Loucy (cell line): ENCODE data around the gene AACS.
"Not testable (repeated sequence)": the region's sequence is repeated elsewhere in the genome, so short reads cannot be mapped to it uniquely, and the experiment has no call there.

Experiments used
- H2AFZ ChIP-seq: fragments of 200-600 bp; sonication (generic); 2 replicates; pipeline ENCODE4 v1.6.0; 2016; ENCODE audit warnings: antibody characterized with exemption, mild to moderate bottlenecking, low read length, moderate library complexity
- H3F3A ChIP-seq: fragments of 200-600 bp; 2 replicates; pipeline ENCODE4 v1.6.0; 2016; ENCODE audit warnings: antibody characterized with exemption, low read depth, mild to moderate bottlenecking
- H3K27me3 ChIP-seq: fragments of 200-600 bp; sonication (generic); 2 replicates; pipeline ENCODE4 v1.6.1; 2014; ENCODE audit warnings: low read length, mild to moderate bottlenecking; ENCODE audit not compliant: insufficient read depth, poor library complexity, severe bottlenecking
- H3K36me3 ChIP-seq: fragments of 200-600 bp; sonication (generic); 2 replicates; pipeline ENCODE4 v1.6.1; 2016; ENCODE audit warnings: low read length; ENCODE audit not compliant: insufficient read depth
- H3K4me1 ChIP-seq: fragments of 200-600 bp; sonication (generic); 2 replicates; pipeline ENCODE4 v1.5.1; 2014; ENCODE audit warnings: low read length, mild to moderate bottlenecking; ENCODE audit not compliant: insufficient read depth, poor library complexity, severe bottlenecking
- H3K4me2 ChIP-seq: fragments of 200-600 bp; sonication (generic); 2 replicates; pipeline ENCODE4 v1.6.0; 2014; ENCODE audit warnings: antibody characterized with exemption, low read length, low read depth, mild to moderate bottlenecking; ENCODE audit not compliant: poor library complexity, severe bottlenecking
- H3K4me3 ChIP-seq: fragments of 200-600 bp; sonication (generic); 2 replicates; pipeline ENCODE4 v1.5.1; 2014; ENCODE audit warnings: low read length, mild to moderate bottlenecking, mixed read lengths; ENCODE audit not compliant: poor library complexity, severe bottlenecking
- H3K79me2 ChIP-seq: fragments of 200-600 bp; sonication (generic); 2 replicates; pipeline ENCODE4 v1.6.1; 2014; ENCODE audit warnings: low read length; ENCODE audit not compliant: insufficient read depth
- H3K9ac ChIP-seq: fragments of 200-600 bp; sonication (generic); 2 replicates; pipeline ENCODE4 v1.6.0; 2014; ENCODE audit warnings: mild to moderate bottlenecking, low read depth, low read length, moderate library complexity; ENCODE audit not compliant: poor library complexity, severe bottlenecking
- H3K9me2 ChIP-seq: fragments of 200-600 bp; sonication (generic); replicated peaks from 2 replicates; pipeline ENCODE4 v1.6.1; 2016; ENCODE audit warnings: low read depth, low read length, mixed read lengths
- H3K9me3 ChIP-seq: fragments of 200-600 bp; sonication (generic); 2 replicates; pipeline ENCODE4 v1.6.1; 2014; ENCODE audit warnings: mild to moderate bottlenecking, antibody characterized with exemption, low read length, low read depth; ENCODE audit not compliant: insufficient read depth
- H4K20me1 ChIP-seq: fragments of 200-600 bp; sonication (generic); 2 replicates; pipeline ENCODE4 v1.6.0; 2014; ENCODE audit warnings: antibody characterized with exemption, low read length, mild to moderate bottlenecking; ENCODE audit not compliant: insufficient read depth, poor library complexity, severe bottlenecking
- CTCF ChIP-seq: fragments of 200-600 bp; sonication (generic); conservative IDR thresholded peaks from 2 replicates; pipeline ENCODE4 v1.5.1; 2014; ENCODE audit warnings: mild to moderate bottlenecking, antibody characterized with exemption, low read length
- EZH2phosphoT487 ChIP-seq: fragments of 200-600 bp; IDR thresholded peaks from 2 replicates; pipeline ENCODE4 v1.6.1; 2018; ENCODE audit warnings: antibody characterized with exemption, mild to moderate bottlenecking, moderate library complexity, borderline replicate concordance

The AACS gene

GRCh38 chr12:125105600-125105999, 40.4 kb downstream of the AACS start:
- H3F3A ChIP-seq = no peaks in the 10 kb centered on the region
- no peak overlapping the region for H3K4me3 ChIP-seq
- H3K4me2 ChIP-seq = no peak overlapping the region
- H3K9me2 ChIP-seq = no peaks in the 10 kb centered on the region
- H4K20me1 ChIP-seq = no peaks in the 10 kb centered on the region
- H3K9ac ChIP-seq = no peak overlapping the region
- no peaks in the 10 kb centered on the region for H3K27me3 ChIP-seq
- no peaks in the 10 kb centered on the region for H3K79me2 ChIP-seq
- peaks cover 74% of the 10 kb centered on the region; the same call in 1 of the 2 replicates for H3K36me3 ChIP-seq
- H3K4me1 ChIP-seq = no peaks in the 10 kb centered on the region
- no peaks in the 10 kb centered on the region for H3K9me3 ChIP-seq
- no peak for TF ChIP-seq CTCF
- no peak for TF ChIP-seq EZH2phosphoT487
- no peak overlapping the region for H2AFZ ChIP-seq

- peaks cover 69% of the 10 kb centered on the region; the same call in 1 of the 2 replicates for H3K36me3 ChIP-seq
- no peaks in the 10 kb centered on the region for H4K20me1 ChIP-seq
- TF ChIP-seq EZH2phosphoT487 (no peak), CTCF (no peak)
- no peaks in the 10 kb centered on the region for H3K4me1 ChIP-seq
- no peak overlapping the region for H2AFZ ChIP-seq
- H3K9ac ChIP-seq = no peak overlapping the region
- no peaks in the 10 kb centered on the region for H3K9me3 ChIP-seq
- H3K4me2 ChIP-seq = no peak overlapping the region
- no peaks in the 10 kb centered on the region for H3K9me2 ChIP-seq
- no peaks in the 10 kb centered on the region for H3K79me2 ChIP-seq
- no peaks in the 10 kb centered on the region for H3F3A ChIP-seq
- H3K4me3 ChIP-seq = no peak overlapping the region
- no peaks in the 10 kb centered on the region for H3K27me3 ChIP-seq
These were observed 45.6 kb downstream of the AACS start for GRCh38 chr12:125110641-125111360.

GRCh38 chr12:125111403-125111802, 46.2 kb downstream of the AACS start:
- Histone ChIP-seq H3F3A (no peaks in the 10 kb centered on the region), H3K4me1 (no peaks in the 10 kb centered on the region), H3K9me2 (no peaks in the 10 kb centered on the region), H3K4me3 (no peak overlapping the region), H2AFZ (no peak overlapping the region), H3K27me3 (no peaks in the 10 kb centered on the region), H3K9me3 (no peaks in the 10 kb centered on the region), H3K4me2 (no peak overlapping the region), H3K79me2 (no peaks in the 10 kb centered on the region), H3K9ac (no peak overlapping the region), H4K20me1 (no peaks in the 10 kb centered on the region), H3K36me3 (peaks cover 66% of the 10 kb centered on the region; the same call in 1 of the 2 replicates)
- TF ChIP-seq EZH2phosphoT487 = no peak
- TF ChIP-seq CTCF = no peak

GRCh38 chr12:125112614-125113013, 47.4 kb downstream of the AACS start:
- H3F3A ChIP-seq, H3K9ac ChIP-seq, H4K20me1 ChIP-seq, H3K27me3 ChIP-seq, H2AFZ ChIP-seq, H3K79me2 ChIP-seq, H3K4me1 ChIP-seq, H3K4me3 ChIP-seq, H3K4me2 ChIP-seq, H3K9me3 ChIP-seq, H3K9me2 ChIP-seq: not testable (repeated sequence)
- peaks cover 54% of the 10 kb centered on the region; the same call in 1 of the 2 replicates for H3K36me3 ChIP-seq
